Duodenal mucosa (tissue), 2 donors: ENCODE data around the gene LCN15.

ENCODE experiments used
- H3K27ac ChIP-seq: one replicate; pipeline ENCODE4 v1.7.0; 2013; ENCODE audit warnings: low read depth, low read length
- H3K27me3 ChIP-seq, 2 donors: one replicate each; pipeline ENCODE4 v1.7.0; 2013; ENCODE audit warnings: low read length in 2 of 2, control low read depth in 1 of 2; ENCODE audit not compliant: insufficient read depth in 2 of 2, control insufficient read depth in 1 of 2
- H3K36me3 ChIP-seq, 2 donors: one replicate each; pipeline ENCODE4 v1.7.0; 2013; ENCODE audit warnings: low read length in 2 of 2, control low read depth in 1 of 2; ENCODE audit not compliant: insufficient read depth in 2 of 2, control insufficient read depth in 1 of 2
- H3K4me1 ChIP-seq, 2 donors: one replicate each; pipeline ENCODE4 v1.7.0; 2013; ENCODE audit warnings: low read length in 2 of 2, control low read depth in 1 of 2; ENCODE audit not compliant: insufficient read depth in 2 of 2, control insufficient read depth in 1 of 2
- H3K4me3 ChIP-seq, 2 donors: one replicate each; pipeline ENCODE4 v1.7.0; 2013; ENCODE audit warnings: low read length in 2 of 2, low read depth in 1 of 2
- H3K9ac ChIP-seq, 2 donors: one replicate each; pipeline ENCODE4 v1.7.0; 2013; ENCODE audit warnings: low read length in 2 of 2, low read depth in 1 of 2
- H3K9me3 ChIP-seq, 2 donors: one replicate each; pipeline ENCODE4 v1.7.0; 2013; ENCODE audit warnings: low read length in 2 of 2, control low read depth in 1 of 2; ENCODE audit not compliant: control insufficient read depth in 1 of 2

Gene LCN15

GRCh38 chr9:136747161-136748060 is 16.9 kb downstream of the LCN15 start:
- no peak overlapping the region for H3K4me3 ChIP-seq
- H3K27me3 ChIP-seq, result peaks cover 10 to 14% of the 10 kb centered on the region in 2 donors
- no peak overlapping the region for H3K9ac ChIP-seq
- no peaks in the 10 kb centered on the region for H3K36me3 ChIP-seq
- peaks cover 0 to 3% of the 10 kb centered on the region in 2 donors for H3K4me1 ChIP-seq
- H3K9me3 ChIP-seq, result peaks cover 3 to 12% of the 10 kb centered on the region in 2 donors
- no peak overlapping the region for H3K27ac ChIP-seq

GRCh38 chr9:136746621-136747020 is 17.7 kb downstream of the LCN15 start:
- Histone ChIP-seq H3K4me3 (no peak overlapping the region), H3K27ac (no peak overlapping the region), H3K4me1 (peaks cover 0 to 6% of the 10 kb centered on the region in 2 donors)

GRCh38 chr9:136746155-136746490 is 18.2 kb downstream of the LCN15 start:
- Histone ChIP-seq H3K4me3 (no peak overlapping the region), H3K9ac (no peak overlapping the region), H3K27me3 (peaks cover 23 to 24% of the 10 kb centered on the region in 2 donors), H3K4me1 (peaks cover 3 to 9% of the 10 kb centered on the region in 2 donors), H3K36me3 (no peaks in the 10 kb centered on the region), H3K27ac (no peak overlapping the region), H3K9me3 (no peaks in the 10 kb centered on the region)

More at GRCh38 chr9:136746621-136747020, 17.7 kb downstream of the LCN15 start:
- no peaks in the 10 kb centered on the region for H3K36me3 ChIP-seq
- peaks cover 0 to 4% of the 10 kb centered on the region in 2 donors for H3K9me3 ChIP-seq
- H3K27me3 ChIP-seq, result peaks cover 18 to 21% of the 10 kb centered on the region in 2 donors
- H3K9ac ChIP-seq, result no peak overlapping the region

GRCh38 chr9:136745389-136746154 is 18.7 kb downstream of the LCN15 start:
- no peaks in the 10 kb centered on the region for H3K9me3 ChIP-seq
- peaks cover 5 to 12% of the 10 kb centered on the region in 2 donors for H3K4me1 ChIP-seq
- no peaks in the 10 kb centered on the region for H3K36me3 ChIP-seq
- H3K27ac ChIP-seq, result no peak overlapping the region
- H3K27me3 ChIP-seq, result peaks cover 28 to 30% of the 10 kb centered on the region in 2 donors
- no peak overlapping the region for H3K9ac ChIP-seq
- H3K4me3 ChIP-seq, result no peak overlapping the region

- no peaks in the 10 kb centered on the region for H3K36me3 ChIP-seq
- no peak overlapping the region for H3K4me3 ChIP-seq
- peaks cover 5 to 12% of the 10 kb centered on the region in 2 donors for H3K4me1 ChIP-seq
- H3K9ac ChIP-seq, result no peak overlapping the region
- no peak overlapping the region for H3K27ac ChIP-seq
- no peaks in the 10 kb centered on the region for H3K9me3 ChIP-seq
- H3K27me3 ChIP-seq, result peaks cover 36 to 37% of the 10 kb centered on the region in 2 donors
Observed at GRCh38 chr9:136744773-136745172, 19.5 kb downstream of the LCN15 start.

GRCh38 chr9:136743639-136744211 is 20.6 kb downstream of the LCN15 start:
- Histone ChIP-seq H3K36me3 (no peaks in the 10 kb centered on the region), H3K27me3 (peaks cover 40 to 48% of the 10 kb centered on the region in 2 donors), H3K9me3 (no peaks in the 10 kb centered on the region), H3K27ac (no peak overlapping the region), H3K4me3 (no peak overlapping the region), H3K9ac (no peak overlapping the region), H3K4me1 (peaks cover 5 to 8% of the 10 kb centered on the region in 2 donors)

- Histone ChIP-seq H3K4me1 (peaks cover 5 to 8% of the 10 kb centered on the region in 2 donors), H3K27me3 (peaks cover 40 to 51% of the 10 kb centered on the region in 2 donors), H3K9me3 (no peaks in the 10 kb centered on the region), H3K4me3 (no peak within 1 kb of the TSS), H3K27ac (no peak within 1 kb of the TSS), H3K9ac (no peak within 1 kb of the TSS), H3K36me3 (no peaks in the 10 kb centered on the region)
Observed at GRCh38 chr9:136742591-136743391, 21.5 kb downstream of the LCN15 start, which contains the start of gene LCN10. LCN10 (minus strand) TSS chr9:136742940; CDS start chr9:136742903, 37 bp downstream.

GRCh38 chr9:136741883-136742571 is 22.3 kb downstream of the LCN15 start:
- H3K27ac ChIP-seq, result no peak overlapping the region
- no peak overlapping the region for H3K9ac ChIP-seq
- peaks cover 40 to 51% of the 10 kb centered on the region in 2 donors for H3K27me3 ChIP-seq
- peaks cover 5 to 8% of the 10 kb centered on the region in 2 donors for H3K4me1 ChIP-seq
- no peaks in the 10 kb centered on the region for H3K9me3 ChIP-seq
- H3K4me3 ChIP-seq, result no peak overlapping the region
- no peaks in the 10 kb centered on the region for H3K36me3 ChIP-seq
